HG03060 (cell line): Measurements from ENCODE around the gene ZNF451.
"Not testable (repeated sequence)": the region's sequence is repeated elsewhere in the genome, so short reads cannot be mapped to it uniquely, and the experiment has no call there.

Experiments used
- ATAC-seq: cut with Tn5 transposase; IDR thresholded peaks from one replicate; pipeline ENCODE4 v1.9.1; 2021; ENCODE audit warnings: low read depth, moderate number of reproducible peaks; ENCODE audit not compliant: unreplicated experiment

The ZNF451 gene

GRCh38 chr6:57089687-57090457, at the start of gene ZNF451:
TSS of gene ZNF451 (plus strand) at chr6:57090188. CDS start at chr6:57090254, 66 bp downstream.
- ATAC-seq: peak; percentile 86

DNA sequence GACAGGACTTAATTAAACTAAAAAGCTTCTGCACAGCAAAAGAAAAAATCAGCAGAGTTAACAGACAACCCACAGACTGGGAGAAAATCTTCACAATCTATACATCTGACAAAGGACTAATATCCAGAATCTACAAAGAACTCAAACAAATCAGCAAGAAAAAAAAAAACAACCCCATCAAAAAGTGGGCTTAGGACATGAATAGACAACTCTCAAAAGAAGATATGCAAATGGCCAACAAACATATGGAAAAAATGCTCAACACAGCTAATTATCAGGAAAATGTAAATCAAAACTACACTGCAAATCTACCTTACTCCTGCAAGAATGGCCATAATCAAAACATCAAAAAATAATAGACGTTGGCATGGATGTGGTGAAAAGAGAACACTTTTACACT, 45.9 kb upstream of the ZNF451 start:
- not testable (repeated sequence) for ATAC-seq

DNA sequence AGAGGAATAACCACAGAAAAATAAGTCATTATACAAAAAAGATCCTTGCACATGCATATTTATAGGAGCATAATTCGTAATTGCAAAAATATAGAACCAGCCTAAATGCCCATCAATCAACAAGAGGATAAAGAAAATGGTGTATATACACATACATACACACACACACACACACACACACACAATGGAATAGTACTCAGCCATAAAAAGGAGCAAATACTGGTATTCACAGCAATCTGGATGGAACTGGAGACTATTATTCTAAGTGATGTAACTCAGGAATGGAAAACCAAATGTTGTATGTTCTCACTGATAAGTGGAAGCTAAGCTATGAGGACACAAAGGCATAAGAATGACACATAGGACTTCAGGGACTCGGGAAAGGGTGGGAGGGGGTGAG, 45.4 kb upstream of the ZNF451 start:
- ATAC-seq: no peak

- ATAC-seq: peak; percentile 87
Observed at GRCh38 chr6:57046332-57047256, 43.4 kb upstream of the ZNF451 start, which contains the start of gene KIAA1586. TSS of gene KIAA1586 (plus strand) at chr6:57046693. CDS start at chr6:57046756, 63 bp downstream.

DNA sequence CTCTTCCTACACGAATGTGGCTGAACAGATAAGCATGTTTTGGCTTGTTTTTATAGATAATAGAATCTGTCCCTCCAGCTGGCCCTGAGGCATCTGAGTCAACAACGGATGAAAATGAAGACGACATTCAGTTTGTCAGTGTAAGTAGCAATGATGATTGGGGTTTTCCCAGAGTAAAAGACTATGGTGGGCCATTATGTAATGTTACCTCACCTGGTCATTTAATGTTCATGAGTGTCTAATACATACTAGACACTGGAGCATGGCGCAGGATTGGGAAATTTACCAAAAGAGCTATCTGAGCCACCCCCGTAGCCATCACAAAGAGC, 42.8 kb upstream of the ZNF451 start:
- not testable (repeated sequence) for ATAC-seq

DNA sequence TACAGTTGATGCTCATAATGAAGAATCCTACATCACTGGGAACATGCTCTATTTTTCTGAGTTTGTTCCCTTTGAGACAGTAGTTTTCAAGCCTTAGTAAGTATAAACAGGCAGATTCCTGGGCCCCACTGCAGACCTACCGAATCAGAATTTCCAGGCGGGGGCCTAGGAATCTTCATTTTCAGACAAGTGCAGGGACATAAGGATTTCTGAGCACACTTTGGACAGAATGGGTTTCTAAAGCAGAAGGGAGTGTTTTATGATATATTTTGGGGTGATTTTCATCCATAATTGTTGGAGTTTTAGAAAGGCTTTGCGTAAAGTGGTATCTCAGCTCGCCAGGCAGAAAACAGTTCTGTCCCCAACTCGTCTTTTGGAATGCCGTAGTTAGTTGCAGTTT, 42.1 kb upstream of the ZNF451 start:
- ATAC-seq: not testable (repeated sequence)

GRCh38 chr6:57048577-57048976, 41.4 kb upstream of the ZNF451 start:
- no peak for ATAC-seq

GRCh38 chr6:57063847-57064246, 26.1 kb upstream of the ZNF451 start:
- no peak for ATAC-seq

DNA sequence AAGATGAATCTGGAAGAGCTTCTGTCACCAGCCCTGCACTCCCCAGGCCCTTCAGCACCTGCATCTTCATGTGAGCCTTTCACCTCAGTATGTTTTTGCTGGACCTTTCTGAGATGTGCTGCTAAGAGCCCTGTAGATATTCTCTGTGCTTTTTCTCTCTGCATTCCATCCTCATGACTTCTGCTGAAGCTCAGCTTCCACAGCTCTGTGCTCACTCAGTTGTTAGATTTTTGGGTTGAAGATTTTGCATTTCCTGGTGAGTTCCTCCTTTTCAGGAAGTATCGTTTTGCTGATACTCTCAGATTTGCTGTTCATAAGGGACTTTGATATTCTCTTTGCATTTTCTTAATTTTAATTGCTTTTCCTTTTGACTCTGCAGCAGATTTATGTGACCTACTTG, 25.2 kb upstream of the ZNF451 start:
- ATAC-seq: no peak

DNA sequence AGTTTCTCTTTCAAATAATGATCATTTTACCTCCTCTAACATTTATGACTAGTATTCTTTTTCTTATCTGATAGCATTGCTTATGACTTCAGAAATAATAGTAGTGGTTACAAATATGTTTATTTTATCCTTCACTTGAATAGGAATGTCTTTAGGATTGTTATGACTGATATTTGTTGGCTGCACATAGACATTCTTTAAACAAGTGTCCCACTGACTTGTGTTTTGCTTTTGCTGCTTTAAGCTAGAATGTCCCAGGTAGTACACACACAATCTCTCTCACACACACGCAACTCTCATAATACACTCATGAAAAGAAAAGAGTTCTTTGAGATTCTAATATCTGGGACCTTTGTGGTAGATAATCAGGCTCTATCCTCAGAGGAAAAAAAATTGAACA, 21.9 kb upstream of the ZNF451 start:
- ATAC-seq: no peak

- no peak for ATAC-seq
Observed at GRCh38 chr6:57069228-57069627, 20.8 kb upstream of the ZNF451 start.

GRCh38 chr6:57069920-57070331, 20.1 kb upstream of the ZNF451 start:
- ATAC-seq: no peak

DNA sequence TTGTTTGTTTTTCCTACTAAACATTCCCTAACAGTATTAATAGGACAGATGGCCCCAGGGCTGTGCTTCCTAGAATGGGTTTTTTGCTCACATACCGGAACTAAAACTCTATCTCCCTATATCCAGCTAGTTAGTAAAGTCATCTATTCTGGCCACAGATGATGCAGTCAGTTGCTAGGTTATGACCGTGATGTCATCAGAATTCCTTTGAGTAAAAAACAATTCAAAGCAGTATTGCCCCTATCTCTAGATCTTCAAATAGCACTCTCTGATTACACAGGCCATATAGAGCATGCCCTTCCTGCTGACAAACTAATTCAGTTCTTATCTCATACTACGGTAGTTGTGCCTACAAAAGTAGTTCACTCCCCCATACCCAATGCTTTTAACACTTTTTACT, 17.9 kb upstream of the ZNF451 start:
- ATAC-seq: no peak

GRCh38 chr6:57074383-57074782, 15.6 kb upstream of the ZNF451 start:
- no peak for ATAC-seq

- ATAC-seq: no peak
Observed at GRCh38 chr6:57075092-57075491, 14.9 kb upstream of the ZNF451 start.

DNA sequence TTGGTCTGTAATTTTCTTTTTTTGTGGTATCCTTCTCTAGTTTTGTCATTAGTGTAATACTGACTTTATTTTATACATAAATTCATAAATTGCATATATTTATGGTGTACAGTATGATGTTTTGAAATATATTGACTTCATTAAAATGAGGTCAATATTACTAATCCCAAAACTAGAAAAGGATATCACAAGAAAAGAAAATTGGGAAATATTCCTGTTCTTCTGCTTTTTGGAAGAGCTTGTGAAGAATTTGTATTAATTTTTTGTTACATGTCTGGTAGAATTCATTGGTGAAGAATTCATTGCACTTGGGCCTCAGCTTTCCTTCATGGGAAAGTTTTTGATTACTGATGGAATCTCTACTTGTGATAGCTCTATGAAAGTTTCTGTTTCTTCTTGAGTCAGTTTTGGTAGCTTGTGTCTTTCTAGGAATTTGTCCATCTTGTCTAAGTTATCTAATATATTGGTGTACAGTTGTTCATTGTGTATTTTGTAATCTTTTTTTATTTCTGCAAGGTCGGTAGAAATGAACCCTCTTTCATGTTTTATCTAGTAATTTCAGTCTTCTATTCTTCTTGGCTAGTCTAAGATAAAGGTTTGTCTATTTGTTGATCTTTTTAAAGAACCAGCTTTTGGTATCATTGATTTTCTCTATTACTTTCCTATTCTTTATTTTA, 11.3 kb upstream of the ZNF451 start:
- ATAC-seq: no peak

GRCh38 chr6:57085471-57085870, 4.5 kb upstream of the ZNF451 start:
- ATAC-seq: no peak

GRCh38 chr6:57086843-57087242, 3.1 kb upstream of the ZNF451 start:
- ATAC-seq: no peak

GRCh38 chr6:57087916-57088315, 2.1 kb upstream of the ZNF451 start:
- ATAC-seq: no peak

- ATAC-seq: no peak
Observed at GRCh38 chr6:57089265-57089664, 723 bp upstream of the ZNF451 start.

DNA sequence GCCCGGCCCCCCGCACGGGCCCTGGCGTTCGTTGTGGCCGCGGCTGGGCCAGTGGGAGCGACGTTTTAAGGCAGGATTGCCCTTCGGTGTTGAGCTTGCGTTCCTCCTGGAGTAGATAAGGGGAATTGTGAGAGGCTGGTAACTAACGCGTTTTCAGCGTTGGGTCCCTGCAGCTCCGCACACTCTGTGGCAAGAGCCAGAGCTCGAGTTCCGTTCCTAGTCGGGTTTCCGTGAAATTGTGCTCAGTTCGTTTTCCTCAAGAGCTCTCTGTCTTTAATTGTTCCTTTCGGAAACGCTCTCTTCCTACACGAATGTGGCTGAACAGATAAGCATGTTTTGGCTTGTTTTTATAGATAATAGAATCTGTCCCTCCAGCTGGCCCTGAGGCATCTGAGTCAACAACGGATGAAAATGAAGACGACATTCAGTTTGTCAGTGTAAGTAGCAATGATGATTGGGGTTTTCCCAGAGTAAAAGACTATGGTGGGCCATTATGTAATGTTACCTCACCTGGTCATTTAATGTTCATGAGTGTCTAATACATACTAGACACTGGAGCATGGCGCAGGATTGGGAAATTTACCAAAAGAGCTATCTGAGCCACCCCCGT, 575 bp downstream of the ZNF451 start:
- ATAC-seq: peak; percentile 0
